Kidney epithelial cell (primary cell): ENCODE measurements around the gene CCDC88C. TPM values are rescaled to one million over a fixed set of nuclear protein-coding genes. Genes with fewer than 3 reads are reported as not detected.
"Not testable (repeated sequence)": the region's sequence is repeated elsewhere in the genome, so short reads cannot be mapped to it uniquely, and the experiment has no call there.

Experiments
- DNase-seq: peaks from one replicate; pipeline ENCODE4 v3.0.0-alpha.2; 2010; ENCODE audit warnings: low read depth
- H3K27me3 ChIP-seq: 2 replicates; pipeline ENCODE4 v1.6.0; 2011; ENCODE audit warnings: low read length; ENCODE audit not compliant: control insufficient read depth, insufficient read depth
- H3K36me3 ChIP-seq: 2 replicates; pipeline ENCODE4 v1.5.1; 2011; ENCODE audit warnings: low read length; ENCODE audit not compliant: control insufficient read depth, insufficient read depth
- H3K4me3 ChIP-seq: 2 replicates; pipeline ENCODE4 v1.5.1; 2011; ENCODE audit warnings: low read depth, mild to moderate bottlenecking, control low read depth, low read length
- CTCF ChIP-seq: IDR thresholded peaks from 2 replicates; pipeline ENCODE4 v1.5.1; 2011; ENCODE audit warnings: mild to moderate bottlenecking, moderate library complexity, low read length, control low read depth, inconsistent platforms; ENCODE audit not compliant: insufficient read depth, poor library complexity, severe bottlenecking
- total RNA-seq: library from RNA; depleted of rRNA; stranded (reverse); fragments of >200 nt; gene quantifications from 2 replicates; pipeline ENCODE4 v1.2.3, GENCODE V29; 2015

Gene CCDC88C
- total RNA-seq, 1 donor from 2014 or later = 22.4 TPM

DNA sequence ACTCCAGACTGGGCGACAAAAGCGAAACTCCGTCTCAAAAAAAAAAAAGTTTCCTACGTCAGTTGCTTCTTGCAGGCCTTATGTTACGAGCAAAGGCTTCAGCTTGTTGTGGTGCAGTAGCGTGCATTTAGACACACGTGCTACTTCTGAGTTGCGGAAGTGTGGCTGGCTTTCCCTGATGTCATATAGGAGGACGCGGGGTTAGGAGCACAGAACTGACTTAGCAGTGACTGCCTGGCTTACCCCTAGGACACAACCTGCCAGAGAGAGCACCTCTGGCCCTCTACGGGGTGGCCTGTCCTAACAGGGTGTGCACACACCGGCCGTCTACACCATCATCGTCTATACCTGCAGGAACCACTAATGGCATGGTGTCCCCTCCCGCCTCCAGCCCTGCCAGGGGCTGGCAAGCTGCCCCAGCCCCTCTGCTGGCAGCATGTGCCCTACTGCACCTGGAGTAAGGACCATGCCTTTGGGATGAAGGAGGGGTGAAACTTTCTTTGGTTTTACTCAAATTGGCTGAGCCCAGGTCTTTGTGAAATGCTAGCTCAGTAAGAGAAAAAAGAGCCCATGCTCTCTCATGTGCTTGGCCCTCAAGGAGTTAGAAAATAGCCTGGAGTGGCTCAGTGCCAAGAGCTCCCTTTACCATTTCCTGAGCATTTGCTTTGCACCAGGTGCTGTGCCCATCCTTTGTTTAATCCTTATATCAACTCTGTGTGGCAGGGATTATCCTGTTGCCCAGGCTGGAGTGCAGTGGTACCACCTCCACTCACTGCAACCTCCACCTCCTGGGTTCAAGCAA lies 171.4 kb downstream of the CCDC88C start:
- no peak for TF ChIP-seq CTCF
- Histone ChIP-seq H3K4me3 (no peak overlapping the region), H3K36me3 (no peaks in the 10 kb centered on the region), H3K27me3 (no peaks in the 10 kb centered on the region)
- DNase-seq = no peak

- not testable (repeated sequence) for H3K4me3 ChIP-seq, H3K36me3 ChIP-seq, H3K27me3 ChIP-seq, DNase-seq
Observed at GRCh38 chr14:91245616-91246015, 172.0 kb downstream of the CCDC88C start.

GRCh38 chr14:91245029-91245428 lies 172.6 kb downstream of the CCDC88C start:
- TF ChIP-seq CTCF = no peak
- H3K4me3 ChIP-seq = no peak overlapping the region
- no peaks in the 10 kb centered on the region for H3K36me3 ChIP-seq
- no peak for DNase-seq
- H3K27me3 ChIP-seq = no peaks in the 10 kb centered on the region

DNA sequence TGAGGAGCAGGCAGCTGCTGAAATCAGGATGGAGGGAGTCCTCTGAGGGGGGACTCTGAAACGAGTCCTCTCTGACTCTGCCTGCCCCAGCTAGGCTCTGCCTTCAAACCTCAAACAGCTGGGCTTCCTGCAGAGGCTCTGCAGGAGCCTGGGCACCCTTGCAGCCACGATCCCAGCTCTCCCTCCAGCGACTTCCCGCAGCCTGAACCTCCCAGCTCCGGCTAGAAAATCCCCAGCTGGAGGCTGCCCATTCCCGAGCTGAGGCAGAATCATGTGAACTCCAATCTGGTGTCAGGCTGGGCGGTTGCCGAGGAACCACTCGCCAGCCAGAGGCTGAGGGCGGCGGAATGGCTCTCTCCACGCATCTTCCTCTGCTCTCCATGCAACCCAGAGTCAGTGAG lies 173.1 kb downstream of the CCDC88C start, which contains the start of gene GPR68:
TSS of gene GPR68 (minus strand) at position 204 of the 401 bp plus-strand sequence. CDS start 9,654 bp downstream, outside the sequence.
- Histone ChIP-seq H3K36me3 (no peaks in the 10 kb centered on the region), H3K27me3 (no peaks in the 10 kb centered on the region), H3K4me3 (no peak within 1 kb of the TSS)
- no peak for TF ChIP-seq CTCF
- no peak for DNase-seq

GRCh38 chr14:91243074-91243471 lies 174.5 kb downstream of the CCDC88C start:
- Histone ChIP-seq H3K27me3 (no peaks in the 10 kb centered on the region), H3K4me3 (no peak overlapping the region), H3K36me3 (no peaks in the 10 kb centered on the region)
- no peak for DNase-seq
- TF ChIP-seq CTCF = no peak

GRCh38 chr14:91242635-91243034 lies 175.0 kb downstream of the CCDC88C start:
- Histone ChIP-seq H3K4me3 (no peak overlapping the region), H3K27me3 (no peaks in the 10 kb centered on the region), H3K36me3 (no peaks in the 10 kb centered on the region)
- no peak for DNase-seq
- no peak for TF ChIP-seq CTCF
